PFSK-1 (cell line): Measurements from ENCODE around the gene CLDND1.

Experiments
- FOXP2 ChIP-seq: optimal IDR thresholded peaks from 2 replicates; pipeline ENCODE3; 2011; ENCODE audit warnings: borderline replicate concordance, control low read depth, inconsistent platforms; ENCODE audit not compliant: insufficient read depth; ENCODE audit errors: extremely low read length, extremely low read depth
- POLR2AphosphoS5 ChIP-seq: IDR thresholded peaks from 2 replicates; pipeline ENCODE4 v1.6.1; 2012; ENCODE audit warnings: low read depth, mild to moderate bottlenecking, control low read depth, low read length, moderate library complexity
- REST ChIP-seq, 2 experiments: IDR thresholded peaks; 2 replicates each; pipeline versions ENCODE4 v1.6.1 to v1.8.0; 2011 to 2012; ENCODE audit warnings: low read depth in 2 of 2, low read length in 2 of 2, control low read depth in 1 of 2, inconsistent platforms in 1 of 2, mild to moderate bottlenecking in 1 of 2, moderate library complexity in 1 of 2; ENCODE audit not compliant: insufficient read depth in 1 of 2
- SIN3A ChIP-seq: IDR thresholded peaks from 2 replicates; pipeline ENCODE4 v1.6.1; 2012; ENCODE audit warnings: mild to moderate bottlenecking, low read length, moderate library complexity, borderline replicate concordance; ENCODE audit not compliant: insufficient read depth
- TAF1 ChIP-seq: IDR thresholded peaks from 2 replicates; pipeline ENCODE4 v1.6.1; 2012; ENCODE audit warnings: low read length, control low read depth, borderline replicate concordance; ENCODE audit not compliant: insufficient read depth

CLDND1 gene

DNA sequence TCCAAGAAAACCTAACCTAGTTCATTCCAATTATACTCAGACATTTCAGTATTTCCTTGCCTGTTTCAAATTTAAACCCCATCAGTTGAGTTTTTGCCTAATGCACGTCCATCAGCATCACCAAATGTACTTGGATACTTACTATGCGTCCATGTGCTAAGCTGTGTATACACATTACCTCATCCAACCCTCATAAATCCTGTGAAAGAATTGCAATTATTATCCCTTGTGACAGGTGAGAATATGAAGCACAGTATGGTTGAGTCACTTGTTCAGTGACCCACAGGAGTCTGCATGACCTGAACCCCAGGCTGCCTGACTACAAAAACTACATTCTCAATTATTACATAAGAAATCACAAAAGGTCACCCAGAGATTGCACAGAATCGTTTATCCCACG lies 22.7 kb downstream of the CLDND1 start:
- TF ChIP-seq POLR2AphosphoS5 (no peak), TAF1 (no peak), REST (IDR thresholded peaks at IDR 0.05; ENCODE audit: insufficient read depth in 1 of 2, low read depth in 2 of 2, low read length in 2 of 2) (no peak), SIN3A (no peak), FOXP2 (no peak)

DNA sequence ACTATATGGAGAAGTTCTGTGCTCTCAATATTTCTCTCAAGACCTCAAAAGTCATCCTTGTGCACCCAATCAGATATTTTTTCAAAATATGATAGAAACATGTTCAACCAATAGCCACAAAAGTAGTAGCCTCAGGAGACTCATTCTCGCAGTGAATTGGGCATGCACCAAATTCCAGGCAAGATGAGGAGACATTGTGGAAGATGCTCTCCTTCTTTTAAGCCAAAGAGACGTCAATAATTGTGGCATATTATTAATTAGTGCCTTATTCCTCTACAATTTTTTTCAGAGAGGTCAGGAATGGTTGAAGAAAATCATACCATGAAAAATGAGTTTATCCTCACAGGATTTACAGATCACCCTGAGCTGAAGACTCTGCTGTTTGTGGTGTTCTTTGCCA lies 25.3 kb downstream of the CLDND1 start, which contains the start of gene OR5K2:
Gene OR5K2, plus strand, starts transcription at position 301 of the 400 bp plus-strand sequence. Its CDS starts 0 bp downstream, at position 301.
- no peak for TF ChIP-seq FOXP2
- no peak for TF ChIP-seq SIN3A
- TF ChIP-seq REST (IDR thresholded peaks at IDR 0.05; ENCODE audit: insufficient read depth in 1 of 2, low read depth in 2 of 2, low read length in 2 of 2), result no peak
- no peak for TF ChIP-seq TAF1
- no peak for TF ChIP-seq POLR2AphosphoS5

DNA sequence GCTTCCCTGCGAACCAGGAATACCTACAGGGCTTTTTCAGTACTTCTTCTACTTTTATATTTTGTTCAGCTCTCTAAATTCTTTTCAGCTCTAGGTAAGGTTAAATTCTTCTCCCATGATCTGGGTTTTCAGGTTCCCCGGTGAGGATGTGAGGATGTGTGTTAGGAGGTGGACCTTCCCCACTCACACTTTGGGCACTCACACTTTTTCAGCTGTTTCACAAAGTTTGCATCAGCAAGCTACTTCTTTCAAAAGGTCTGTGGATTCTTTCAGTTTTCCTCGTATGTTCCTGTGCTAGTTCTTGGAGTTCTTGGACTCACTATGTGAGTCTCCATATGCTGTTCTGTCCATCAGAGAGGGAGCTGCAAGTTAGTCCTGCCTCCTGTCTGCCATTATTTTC lies 39.1 kb downstream of the CLDND1 start:
- no peak for TF ChIP-seq FOXP2
- no peak for TF ChIP-seq TAF1

- TF ChIP-seq TAF1 (no peak), SIN3A (no peak), POLR2AphosphoS5 (no peak), FOXP2 (no peak), REST (IDR thresholded peaks at IDR 0.05; ENCODE audit: insufficient read depth in 1 of 2, low read depth in 2 of 2, low read length in 2 of 2) (no peak)
Observed at GRCh38 chr3:98482717-98483482, 39.8 kb downstream of the CLDND1 start.
